ENCODE results near the gene SELENOH. TPM values are rescaled to one million over a fixed set of nuclear protein-coding genes. Genes with fewer than 3 reads are reported as not detected.
A peak's percentile ranks its signal among the peaks of the same experiment; 100 is the strongest.

The SELENOH gene
- polyA plus RNA-seq, 1 donor (not counting 4 experiments of a cell fraction or from before 2014, with no cell fraction given), result 88.2 TPM

DNA sequence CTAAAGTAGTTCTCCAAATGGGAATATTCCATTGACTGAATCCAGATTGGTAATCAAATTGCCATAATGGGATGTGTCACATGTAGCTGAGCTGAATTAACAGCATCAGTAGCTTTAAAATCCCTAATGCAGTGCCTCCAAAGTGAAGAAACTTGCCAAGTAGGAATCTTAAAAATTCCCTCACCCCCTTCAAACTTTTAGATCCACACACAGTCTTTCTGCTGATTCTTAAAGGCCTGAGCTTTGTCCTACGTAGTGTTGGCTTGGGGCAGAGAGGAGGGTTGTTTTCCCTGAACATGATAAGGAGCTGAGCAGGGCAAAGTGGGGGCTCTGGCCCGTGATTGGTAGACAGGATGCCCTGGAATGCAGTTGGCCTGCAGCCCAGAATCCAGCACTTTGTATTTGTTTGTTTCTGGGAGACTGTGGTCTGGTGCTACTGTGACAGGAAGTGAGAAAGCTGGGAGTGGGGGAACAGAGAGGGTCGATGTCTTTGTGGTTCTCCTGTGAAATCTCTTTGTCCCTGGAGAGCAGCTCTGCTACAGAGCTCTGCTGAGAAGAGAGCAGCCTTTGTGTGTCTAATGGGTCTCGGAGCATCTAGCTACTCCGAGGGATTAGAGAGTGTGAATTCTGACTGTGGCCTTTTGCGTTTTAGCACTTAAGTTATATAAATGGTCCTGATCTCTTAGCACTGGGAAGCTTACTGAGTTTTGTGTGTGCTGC is 37.2 kb downstream of the SELENOH start:
- Histone ChIP-seq H3K36me3 (ENCODE audit: control insufficient read depth in 2 of 2, extremely low read depth in 1 of 2, insufficient read depth in 2 of 2, low read length in 2 of 2) (no peaks in the 10 kb centered on the region), H3K27ac (ENCODE audit: control insufficient read depth, insufficient read depth, low read length) (peak overlapping the region; percentile 88), H3K27me3 (ENCODE audit: control insufficient read depth, extremely low read depth, insufficient read depth, low read length) (no peaks in the 10 kb centered on the region), H3K9me3 (ENCODE audit: control insufficient read depth, low read depth, low read length) (no peaks in the 10 kb centered on the region), H4K20me1 (ENCODE audit: control insufficient read depth, extremely low read depth, insufficient read depth, low read length) (peaks cover 14% of the 10 kb centered on the region), H3K4me1 (ENCODE audit: control insufficient read depth, extremely low read depth, insufficient read depth, low read length) (peaks cover 78% of the 10 kb centered on the region), H3K9me1 (ENCODE audit: control insufficient read depth, extremely low read depth, insufficient read depth, low read length) (peaks cover 12% of the 10 kb centered on the region), H2AFZ (ENCODE audit: control insufficient read depth, low read length) (no peak overlapping the region), H3K9ac (ENCODE audit: control insufficient read depth, extremely low read depth, insufficient read depth, low read length) (peak overlapping the region; percentile 73), H3K79me2 (ENCODE audit: control insufficient read depth, insufficient read depth, low read length) (peaks cover 91% of the 10 kb centered on the region), H3K4me3 (ENCODE audit: control insufficient read depth in 2 of 3, extremely low read depth in 1 of 3, insufficient read depth in 2 of 3, low read depth in 1 of 3, low read length in 3 of 3) (peak overlapping the region in 2 of 3 experiments; percentile 49 to 55), H3K4me2 (ENCODE audit: control insufficient read depth, extremely low read depth, insufficient read depth, low read depth, low read length) (peak overlapping the region; percentile 77)
- FAIRE-seq (peak; percentile 64), DNase-seq (ENCODE audit: low read depth, low spot score) (peak; percentile 63)
- TF ChIP-seq, protein P1, sequence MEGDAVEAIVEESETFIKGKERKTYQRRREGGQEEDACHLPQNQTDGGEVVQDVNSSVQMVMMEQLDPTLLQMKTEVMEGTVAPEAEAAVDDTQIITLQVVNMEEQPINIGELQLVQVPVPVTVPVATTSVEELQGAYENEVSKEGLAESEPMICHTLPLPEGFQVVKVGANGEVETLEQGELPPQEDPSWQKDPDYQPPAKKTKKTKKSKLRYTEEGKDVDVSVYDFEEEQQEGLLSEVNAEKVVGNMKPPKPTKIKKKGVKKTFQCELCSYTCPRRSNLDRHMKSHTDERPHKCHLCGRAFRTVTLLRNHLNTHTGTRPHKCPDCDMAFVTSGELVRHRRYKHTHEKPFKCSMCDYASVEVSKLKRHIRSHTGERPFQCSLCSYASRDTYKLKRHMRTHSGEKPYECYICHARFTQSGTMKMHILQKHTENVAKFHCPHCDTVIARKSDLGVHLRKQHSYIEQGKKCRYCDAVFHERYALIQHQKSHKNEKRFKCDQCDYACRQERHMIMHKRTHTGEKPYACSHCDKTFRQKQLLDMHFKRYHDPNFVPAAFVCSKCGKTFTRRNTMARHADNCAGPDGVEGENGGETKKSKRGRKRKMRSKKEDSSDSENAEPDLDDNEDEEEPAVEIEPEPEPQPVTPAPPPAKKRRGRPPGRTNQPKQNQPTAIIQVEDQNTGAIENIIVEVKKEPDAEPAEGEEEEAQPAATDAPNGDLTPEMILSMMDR (optimal IDR thresholded peaks at IDR 0.05 in 1 of 3, IDR thresholded peaks at IDR 0.05 in 1 of 3, conservative IDR thresholded peaks at IDR 0.05 in 1 of 3; ENCODE audit: extremely low read depth in 1 of 3, insufficient read depth in 2 of 3, low read length in 3 of 3), result no peak
- TF ChIP-seq EZH2 (IDR thresholded peaks at IDR 0.05; ENCODE audit: low read length), result no peak
- dilution Hi-C loops (cut with MboI; ENCODE audit: extremely low pct_ligation_motif_present, low sequenced_read_pairs), result no loop called here

DNA sequence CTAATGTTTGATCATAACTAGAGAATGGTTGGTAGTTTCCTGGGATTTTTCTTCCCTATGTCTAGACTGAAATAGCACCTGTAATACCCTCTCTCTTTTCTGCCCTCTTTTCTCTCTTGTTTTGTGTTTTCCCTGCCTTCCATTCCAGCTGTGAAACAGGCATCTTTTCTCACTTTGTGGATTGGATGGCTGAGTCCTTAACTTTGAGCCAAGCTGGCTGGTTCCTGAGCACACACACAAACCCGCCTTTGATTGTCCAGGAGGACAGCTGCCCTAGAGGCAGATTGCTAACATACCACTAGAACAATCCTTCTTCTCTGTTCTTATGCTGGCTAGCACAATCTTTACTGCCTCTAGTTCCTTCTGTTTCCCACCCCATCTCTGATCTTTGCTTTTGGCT is 38.0 kb downstream of the SELENOH start:
- Histone ChIP-seq H4K20me1 (ENCODE audit: control insufficient read depth, extremely low read depth, insufficient read depth, low read length) (peaks cover 12% of the 10 kb centered on the region), H2AFZ (ENCODE audit: control insufficient read depth, low read length) (no peak overlapping the region), H3K4me2 (ENCODE audit: control insufficient read depth, extremely low read depth, insufficient read depth, low read depth, low read length) (peak overlapping the region; percentile 77), H3K4me1 (ENCODE audit: control insufficient read depth, extremely low read depth, insufficient read depth, low read length) (peaks cover 78% of the 10 kb centered on the region), H3K27me3 (ENCODE audit: control insufficient read depth, extremely low read depth, insufficient read depth, low read length) (no peaks in the 10 kb centered on the region), H3K27ac (ENCODE audit: control insufficient read depth, insufficient read depth, low read length) (peak overlapping the region; percentile 88), H3K9me1 (ENCODE audit: control insufficient read depth, extremely low read depth, insufficient read depth, low read length) (peaks cover 12% of the 10 kb centered on the region), H3K9me3 (ENCODE audit: control insufficient read depth, low read depth, low read length) (no peaks in the 10 kb centered on the region), H3K79me2 (ENCODE audit: control insufficient read depth, insufficient read depth, low read length) (peaks cover 91% of the 10 kb centered on the region), H3K4me3 (ENCODE audit: control insufficient read depth in 2 of 3, extremely low read depth in 1 of 3, insufficient read depth in 2 of 3, low read depth in 1 of 3, low read length in 3 of 3) (peak overlapping the region in 1 of 3 experiments; percentile 9), H3K36me3 (ENCODE audit: control insufficient read depth in 2 of 2, extremely low read depth in 1 of 2, insufficient read depth in 2 of 2, low read length in 2 of 2) (no peaks in the 10 kb centered on the region), H3K9ac (ENCODE audit: control insufficient read depth, extremely low read depth, insufficient read depth, low read length) (peak overlapping the region; percentile 73)
- no peak for TF ChIP-seq EZH2 (IDR thresholded peaks at IDR 0.05; ENCODE audit: low read length)
- TF ChIP-seq, protein P1 (optimal IDR thresholded peaks at IDR 0.05 in 1 of 3, IDR thresholded peaks at IDR 0.05 in 1 of 3, conservative IDR thresholded peaks at IDR 0.05 in 1 of 3; ENCODE audit: extremely low read depth in 1 of 3, insufficient read depth in 2 of 3, low read length in 3 of 3), result no peak
- FAIRE-seq, result peak; percentile 73
- dilution Hi-C loops (cut with MboI; ENCODE audit: extremely low pct_ligation_motif_present, low sequenced_read_pairs), result no loop called here
- DNase-seq (ENCODE audit: low read depth, low spot score), result no peak

Data from keratinocyte (primary cell).